H1 (cell line): ENCODE results near the gene PTPN5. TPM values are rescaled to one million over a fixed set of nuclear protein-coding genes. Genes with fewer than 3 reads are reported as not detected.

Source experiments
- EGR1 ChIP-seq: IDR thresholded peaks from 2 replicates; pipeline ENCODE4 v1.6.1; 2011; ENCODE audit warnings: low read depth, low read length, borderline replicate concordance
- RBBP5 ChIP-seq: IDR thresholded peaks from 2 replicates; pipeline ENCODE4 v1.7.1; 2012; ENCODE audit warnings: low read depth, mild to moderate bottlenecking, inconsistent platforms, low read length, moderate library complexity, borderline replicate concordance
- polyA plus RNA-seq, 7 experiments: library from polyadenylated mRNA; depleted of rRNA in 3 of 7; stranded (reverse) in 5 of 7; unstranded in 2 of 7; fragments of >200 nt in 5 of 7; fragments of 200-250 nt in 2 of 7; gene quantifications; 1 replicate in 5 of 7; 2 replicates in 1 of 7; 4 replicates in 1 of 7; pipeline versions ENCODE4 v1.2.1 to v1.2.3, GENCODE V29; 2011 to 2013; ENCODE audit warnings: missing spikeins in 2 of 7, mixed read lengths in 2 of 7
- total RNA-seq: library from RNA; stranded (reverse); fragmentation: NEBNext Ultra II Directional; extraction: Animal tissue kit (Norgen Biotek cat#: 25700); gene quantifications from 2 replicates; pipeline ENCODE4 v1.2.1, GENCODE V29; 2021
- TF ChIP-seq, protein P1 (sequence below): IDR thresholded peaks from 2 replicates; pipeline ENCODE4 v1.6.1; 2011; ENCODE audit warnings: low read length, improper control_type of control experiment

PTPN5 gene
- total and polyA plus RNA-seq, 2 of the 8 experiments (the other 6 are each of a cell fraction or from before 2014, with no cell fraction given), result 8.4 to 12.9 TPM

GRCh38 chr11:18791207-18791968 lies at the start of gene PTPN5 (continued):
- peak; percentile 86; the same call in 1 of the 2 replicates for TF ChIP-seq RBBP5
- TF ChIP-seq, protein P1, sequence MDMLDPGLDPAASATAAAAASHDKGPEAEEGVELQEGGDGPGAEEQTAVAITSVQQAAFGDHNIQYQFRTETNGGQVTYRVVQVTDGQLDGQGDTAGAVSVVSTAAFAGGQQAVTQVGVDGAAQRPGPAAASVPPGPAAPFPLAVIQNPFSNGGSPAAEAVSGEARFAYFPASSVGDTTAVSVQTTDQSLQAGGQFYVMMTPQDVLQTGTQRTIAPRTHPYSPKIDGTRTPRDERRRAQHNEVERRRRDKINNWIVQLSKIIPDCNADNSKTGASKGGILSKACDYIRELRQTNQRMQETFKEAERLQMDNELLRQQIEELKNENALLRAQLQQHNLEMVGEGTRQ, result no peak
- TF ChIP-seq EGR1, result peak; percentile 27; the same call in 1 of the 2 replicates
